Heart left ventricle (tissue), 16 donors: Measurements from ENCODE around the gene ERLIN1. TPM values are rescaled to one million over a fixed set of nuclear protein-coding genes. Genes with fewer than 3 reads are reported as not detected.

Source experiments
- ATAC-seq, 4 donors: fragments of 200-7000 bp; cut with Tn5 transposase; one replicate each; pipeline ENCODE4 v1.9.1; 2020 to 2022; ENCODE audit warnings: moderate library complexity in 4 of 4, mild to moderate bottlenecking in 3 of 4, moderate number of reproducible peaks in 1 of 4
- DNase-seq, 5 donors: peaks; one replicate each; pipeline ENCODE4 v3.0.0-alpha.2; 2020
- H3K27ac ChIP-seq, 12 donors: fragments of 200-600 bp; sonication (generic) in 4 of 12; one replicate each; pipeline versions ENCODE4 v1.5.0 to v1.8.0; 2016 to 2022; ENCODE audit warnings: mild to moderate bottlenecking in 2 of 12
- H3K27me3 ChIP-seq, 9 donors: fragments of 200-600 bp; sonication (generic) in 2 of 9; one replicate each; pipeline versions ENCODE4 v1.5.1 to v1.8.0; 2016 to 2022; ENCODE audit warnings: mild to moderate bottlenecking in 3 of 9
- H3K36me3 ChIP-seq, 9 donors: fragments of 200-600 bp; sonication (generic) in 2 of 9; one replicate each; pipeline versions ENCODE4 v1.5.0 to v1.8.0; 2018 to 2022; ENCODE audit warnings: mild to moderate bottlenecking in 2 of 9
- H3K4me1 ChIP-seq, 12 donors: fragments of 200-600 bp; sonication (generic) in 4 of 12; one replicate each; pipeline versions ENCODE4 v1.5.0 to v1.8.0; 2016 to 2022; ENCODE audit warnings: mild to moderate bottlenecking in 3 of 12
- H3K4me3 ChIP-seq, 12 donors: fragments of 200-600 bp; sonication (generic) in 4 of 12; one replicate each; pipeline versions ENCODE4 v1.5.0 to v1.8.0; 2017 to 2022; ENCODE audit warnings: mild to moderate bottlenecking in 9 of 12, moderate library complexity in 4 of 12
- H3K9me3 ChIP-seq, 12 donors: fragments of 200-600 bp; sonication (generic) in 4 of 12; one replicate each; pipeline versions ENCODE4 v1.5.0 to v1.8.0; 2016 to 2022; ENCODE audit warnings: mild to moderate bottlenecking in 1 of 12
- POLR2A ChIP-seq, 2 donors: fragments of 450-650 bp; IDR thresholded peaks; one replicate each; pipeline ENCODE4 v1.6.1; 2017; ENCODE audit warnings: antibody characterized with exemption in 2 of 2, mild to moderate bottlenecking in 2 of 2, moderate library complexity in 2 of 2
- WGBS, 4 donors: extraction: QIAGEN DNeasy Blood & Tissue Kit in 2 of 4; methylation state at CpG; one replicate each; pipeline versions ENCODE4 v1.1.5 to v1.1.7; 2013 to 2018; 5-methylcytosine and 5-hydroxymethylcytosine counted together
- intact Hi-C, 10 donors: fragments of 100-400 bp; cut with DNase I; formaldehyde crosslinking; loops; one replicate each; pipeline versions ENCODE4 v1.11.1 to v1.14.2; 2022
- polyA plus RNA-seq, 2 donors: library from polyadenylated mRNA; stranded (reverse); fragments of 200-250 nt; gene quantifications; one replicate each; pipeline ENCODE4 v1.2.3, GENCODE V29; 2013
- total RNA-seq, 9 donors: library from RNA; depleted of rRNA in 2 of 9; stranded (reverse); fragments of >200 nt in 2 of 9; fragmentation: NEBNext Ultra II Directional in 3 of 9; extraction: Animal tissue kit (Norgen Biotek cat#: 25700) in 3 of 9; gene quantifications; one replicate each; pipeline versions ENCODE4 v1.1.0 to v1.2.4, GENCODE V29; 2016 to 2023
- TF ChIP-seq, protein P1 (sequence below), 12 donors: fragments of 200-600 bp; sonication (generic) in 4 of 12; IDR thresholded peaks; one replicate each; pipeline versions ENCODE4 v1.5.0 to v1.8.0; 2018 to 2022; ENCODE audit warnings: antibody characterized with exemption in 12 of 12, mild to moderate bottlenecking in 5 of 12
- donor health status: ischemic (EF 13 %, LVEDD 7.1; RV severe dilation, severe dysfunction).
- donor health status: healthy with polysubstance abuse.
- donor health status: DM: no; HTN: yes; CAD: no.
- donor health status: DM: no; HTN: no; CAD: no.
- donor health status: ischemic (EF 25% LVEDD 6.9; RV normal size, moderate dysfunction).
- donor health status: ischemic (EF 25% LVEDD 5.7; RV mildly dilated, moderate dysfunction).
- donor health status: healthy.
- donor health status: DM: yes; HTN: yes; CAD: no.
- donor health status: ischemic (EF 35%, LVEDD 5.7; RV mildly dilated, moderate dysfunction).
- donor health status: nonischemic (EF 11% LVEDD 7.7; RV severe dilation, severe dysfunction).
- donor health status: DM: yes; HTN: yes; CAD: no.
- donor health status: PGD.
- donor health status: ischemic (EF 29% LVEDD 5.4; RV normal size, mild dysfunction).
- donor health status: nonischemic (EF 23%, LVEDD 6.1; RV moderate dilation, normal function).

The ERLIN1 gene
- total and polyA plus RNA-seq, 11 donors, result 1.9 to 16.5 (median 7.0) TPM

DNA sequence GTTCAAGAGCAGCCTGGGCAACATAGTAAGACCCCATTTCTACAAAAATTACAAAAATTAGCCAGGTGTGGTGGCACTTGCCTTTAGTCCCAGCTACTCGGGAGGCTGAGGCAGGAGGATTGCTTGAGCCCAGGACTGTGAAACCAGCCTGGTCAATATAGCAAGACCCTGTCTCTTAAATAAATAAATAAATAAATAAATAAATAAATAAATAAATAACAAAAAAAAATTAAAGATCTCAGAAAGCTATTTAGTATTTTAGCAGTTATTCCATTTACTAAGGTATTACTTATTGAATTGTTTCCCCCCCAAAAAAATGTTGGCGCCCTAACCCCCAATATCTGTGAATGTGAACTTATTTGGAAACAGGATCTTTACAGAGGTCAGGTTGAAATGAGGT, 53.4 kb downstream of the ERLIN1 start:
- ATAC-seq, result no peak
- Histone ChIP-seq H3K27ac (no peak overlapping the region), H3K27me3 (no peaks in the 10 kb centered on the region), H3K4me1 (no peaks in the 10 kb centered on the region), H3K9me3 (peaks cover 0 to 12% (median 0%) of the 10 kb centered on the region in 12 donors), H3K36me3 (no peaks in the 10 kb centered on the region), H3K4me3 (no peak overlapping the region)
- no peak for DNase-seq
- WGBS, 4 donors, result 83 to 93% (median 92%) methylated on average over 2 of the region's 2 CpGs
- intact Hi-C loops, result no loop called here
- TF ChIP-seq POLR2A (IDR thresholded peaks at IDR 0.05), result no peak
- TF ChIP-seq, protein P1, sequence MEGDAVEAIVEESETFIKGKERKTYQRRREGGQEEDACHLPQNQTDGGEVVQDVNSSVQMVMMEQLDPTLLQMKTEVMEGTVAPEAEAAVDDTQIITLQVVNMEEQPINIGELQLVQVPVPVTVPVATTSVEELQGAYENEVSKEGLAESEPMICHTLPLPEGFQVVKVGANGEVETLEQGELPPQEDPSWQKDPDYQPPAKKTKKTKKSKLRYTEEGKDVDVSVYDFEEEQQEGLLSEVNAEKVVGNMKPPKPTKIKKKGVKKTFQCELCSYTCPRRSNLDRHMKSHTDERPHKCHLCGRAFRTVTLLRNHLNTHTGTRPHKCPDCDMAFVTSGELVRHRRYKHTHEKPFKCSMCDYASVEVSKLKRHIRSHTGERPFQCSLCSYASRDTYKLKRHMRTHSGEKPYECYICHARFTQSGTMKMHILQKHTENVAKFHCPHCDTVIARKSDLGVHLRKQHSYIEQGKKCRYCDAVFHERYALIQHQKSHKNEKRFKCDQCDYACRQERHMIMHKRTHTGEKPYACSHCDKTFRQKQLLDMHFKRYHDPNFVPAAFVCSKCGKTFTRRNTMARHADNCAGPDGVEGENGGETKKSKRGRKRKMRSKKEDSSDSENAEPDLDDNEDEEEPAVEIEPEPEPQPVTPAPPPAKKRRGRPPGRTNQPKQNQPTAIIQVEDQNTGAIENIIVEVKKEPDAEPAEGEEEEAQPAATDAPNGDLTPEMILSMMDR (IDR thresholded peaks at IDR 0.05), result no peak

GRCh38 chr10:100131571-100131970, 54.3 kb downstream of the ERLIN1 start:
- no peak for TF ChIP-seq POLR2A (IDR thresholded peaks at IDR 0.05)
- TF ChIP-seq, protein P1 (IDR thresholded peaks at IDR 0.05), result no peak
- Histone ChIP-seq H3K9me3 (peaks cover 0 to 12% (median 0%) of the 10 kb centered on the region in 12 donors), H3K4me1 (no peaks in the 10 kb centered on the region), H3K4me3 (no peak overlapping the region), H3K27me3 (no peaks in the 10 kb centered on the region), H3K27ac (no peak overlapping the region), H3K36me3 (no peaks in the 10 kb centered on the region)
- no peak for ATAC-seq
- no peak for DNase-seq
- WGBS, 4 donors, result 90 to 94% (median 92%) methylated on average over 3 of the region's 3 CpGs
- intact Hi-C loops, result no loop called here

GRCh38 chr10:100130831-100131230, 55.0 kb downstream of the ERLIN1 start:
- Histone ChIP-seq H3K4me1 (no peaks in the 10 kb centered on the region), H3K27me3 (no peaks in the 10 kb centered on the region), H3K27ac (no peak overlapping the region), H3K36me3 (no peaks in the 10 kb centered on the region), H3K4me3 (no peak overlapping the region), H3K9me3 (peaks cover 0 to 12% (median 0%) of the 10 kb centered on the region in 12 donors)
- DNase-seq, result no peak
- intact Hi-C loops, result no loop called here
- 64 to 83% (median 79%) methylated on average over 5 to 7 of the region's 7 CpGs for WGBS, 4 donors
- TF ChIP-seq POLR2A (IDR thresholded peaks at IDR 0.05), result no peak
- TF ChIP-seq, protein P1 (IDR thresholded peaks at IDR 0.05), result no peak
- no peak for ATAC-seq

DNA sequence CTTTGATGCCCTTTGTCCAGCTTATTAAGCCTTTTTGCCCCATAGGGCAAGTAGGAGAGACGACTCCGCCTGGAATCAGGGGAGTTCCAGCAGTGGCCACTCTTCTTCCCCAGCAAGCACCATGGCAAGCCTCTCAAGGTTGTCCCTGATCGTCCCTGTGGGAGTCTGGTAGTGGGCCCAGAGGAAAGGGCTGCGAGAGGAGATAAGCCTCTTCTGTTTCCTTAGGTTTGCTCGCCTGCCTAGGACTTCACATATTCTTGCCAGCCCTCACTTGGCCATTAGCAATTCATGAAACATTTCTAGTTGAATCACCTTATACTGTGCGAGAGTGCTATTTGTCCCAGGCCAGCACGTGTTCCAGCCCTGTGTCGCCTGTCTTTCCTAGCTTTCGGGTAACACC, 56.4 kb downstream of the ERLIN1 start:
- no peaks in the 10 kb centered on the region for H3K36me3 ChIP-seq
- no peaks in the 10 kb centered on the region for H3K4me1 ChIP-seq
- H3K27ac ChIP-seq, result peak overlapping the region in 7 of 12 donors; percentile 18 to 64 (median 41)
- intact Hi-C loops, result no loop called here
- ATAC-seq, result peak; percentile 67 to 96 (median 84)
- WGBS, 4 donors, result 51 to 56% (median 55%) methylated on average over 9 of the region's 9 CpGs
- H3K9me3 ChIP-seq, result peaks cover 0 to 2% (median 0%) of the 10 kb centered on the region in 12 donors
- TF ChIP-seq, protein P1 (IDR thresholded peaks at IDR 0.05), result no peak
- no peak for TF ChIP-seq POLR2A (IDR thresholded peaks at IDR 0.05)
- peak in 4 of 5 donors; percentile 42 to 49 (median 44) for DNase-seq
- H3K27me3 ChIP-seq, result no peaks in the 10 kb centered on the region
- H3K4me3 ChIP-seq, result no peak overlapping the region
